Smooth muscle cell of the brain vasculature (primary cell): ENCODE data around the gene PRPS2.

ENCODE experiments used
- DNase-seq: peaks from one replicate; pipeline ENCODE4 v3.0.0-alpha.2; 2012; ENCODE audit warnings: low read depth, low spot score

PRPS2 gene

DNA sequence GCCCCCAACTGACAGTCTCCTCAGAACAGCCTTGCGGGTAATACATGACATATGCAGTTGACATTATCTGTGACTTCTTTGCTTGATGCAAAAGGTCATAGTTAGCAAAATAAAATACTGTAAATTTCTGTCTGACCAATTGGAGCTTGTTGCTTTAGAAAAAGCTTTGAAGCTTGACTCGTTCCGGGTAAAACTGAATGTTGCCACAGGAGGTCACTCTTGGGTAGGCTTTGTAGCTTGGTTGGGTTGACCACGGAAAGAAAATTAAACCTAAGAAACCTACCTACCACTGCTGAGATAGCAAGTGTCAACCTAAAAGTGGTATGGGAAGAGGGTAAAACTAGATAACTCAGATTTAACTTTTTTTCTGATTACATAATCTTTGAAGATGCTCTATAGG, 23.2 kb downstream of the PRPS2 start:
- peak; percentile 17 for DNase-seq

GRCh38 chrX:12817528-12817927, 26.3 kb downstream of the PRPS2 start:
- no peak for DNase-seq

- DNase-seq, result no peak
Measured at GRCh38 chrX:12819222-12819621, 28.0 kb downstream of the PRPS2 start.

- DNase-seq, result no peak
Measured at GRCh38 chrX:12820737-12821136, 29.5 kb downstream of the PRPS2 start.

DNA sequence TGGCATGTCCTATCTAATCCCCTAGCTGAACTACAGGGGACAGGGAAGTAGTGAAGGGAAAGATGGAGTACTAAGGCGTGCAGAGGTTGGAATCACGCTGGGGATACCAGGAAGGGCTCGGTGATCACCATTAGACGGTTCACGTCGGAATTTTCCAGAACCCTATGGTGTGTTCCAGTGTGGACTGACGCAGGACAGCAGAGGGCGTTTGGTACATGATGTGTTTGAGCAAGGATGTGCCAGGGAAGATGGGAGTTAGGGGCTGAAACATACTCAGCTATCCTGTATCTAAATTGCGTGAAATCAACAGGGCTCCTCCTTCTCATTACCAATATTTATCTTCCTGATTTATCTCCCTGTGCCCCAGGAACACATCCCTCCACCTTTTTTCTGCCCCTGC, 33.7 kb downstream of the PRPS2 start:
- DNase-seq, result no peak

DNA sequence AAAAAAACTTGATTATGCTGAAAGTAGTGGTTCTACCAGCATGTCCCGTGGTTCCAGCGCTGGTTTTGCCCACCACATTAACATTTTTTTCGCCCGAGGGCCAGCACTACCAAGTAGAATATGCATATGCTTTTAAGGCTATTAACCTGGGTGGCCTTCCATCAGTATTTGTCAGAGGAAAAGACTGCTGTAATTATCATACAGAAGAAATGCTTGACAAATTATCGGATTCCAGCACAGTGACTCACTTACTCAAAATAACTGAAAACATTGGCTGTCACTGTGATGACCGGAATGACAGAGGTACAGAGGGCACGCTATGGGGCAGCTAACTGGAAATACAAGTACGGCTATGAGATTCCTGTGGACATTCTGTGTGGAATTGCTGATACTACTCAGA, 34.6 kb downstream of the PRPS2 start:
- DNase-seq, result no peak

GRCh38 chrX:12843061-12843667, 52.0 kb downstream of the PRPS2 start:
- DNase-seq, result no peak

DNA sequence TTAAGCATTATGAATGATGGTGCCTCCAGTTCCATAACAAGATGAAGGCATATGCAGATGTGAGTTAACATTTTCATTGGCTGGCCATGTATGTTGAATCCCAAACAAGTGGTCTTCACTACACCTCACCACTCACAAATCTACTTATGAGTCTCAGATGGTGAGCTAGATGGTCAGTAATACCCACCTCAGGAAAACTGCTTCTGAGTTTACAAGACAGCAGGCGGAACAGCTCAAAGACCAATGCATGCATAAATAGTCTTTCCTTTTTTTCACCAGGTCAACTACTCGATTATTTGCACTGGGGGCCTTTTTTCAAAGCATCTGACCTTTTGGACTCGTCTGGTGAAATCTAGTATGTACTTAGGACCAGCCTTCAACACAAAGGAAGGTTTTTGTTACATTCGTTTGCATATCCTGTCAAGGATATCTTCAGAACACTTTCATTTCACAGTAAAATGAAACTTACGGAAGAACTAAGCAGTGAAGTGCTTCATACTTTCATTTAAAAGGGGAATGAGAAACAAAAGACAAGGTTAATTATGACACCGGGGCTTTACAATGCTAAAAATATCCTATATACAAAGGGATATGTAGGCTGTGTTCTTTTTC, 52.6 kb downstream of the PRPS2 start:
- no peak for DNase-seq

DNA sequence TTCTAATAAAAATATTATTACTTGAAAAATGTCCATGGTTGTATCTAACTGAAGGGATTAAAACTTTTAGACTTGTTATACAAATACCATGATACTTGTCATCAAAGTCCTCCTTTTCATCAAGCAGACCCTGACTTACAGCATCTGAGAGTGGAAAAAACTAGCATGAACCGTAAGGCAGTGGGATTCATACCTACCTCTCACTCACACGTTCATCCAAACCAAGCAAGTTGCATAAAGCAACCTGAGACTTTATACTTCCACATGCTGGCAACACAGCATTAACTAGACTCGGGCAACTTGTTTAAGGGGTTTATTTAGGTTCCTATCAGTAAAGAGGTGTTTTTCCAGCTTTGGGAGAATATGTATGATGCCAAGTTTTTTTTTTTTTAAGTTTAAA, 53.1 kb downstream of the PRPS2 start:
- no peak for DNase-seq

- no peak for DNase-seq
Measured at GRCh38 chrX:12865359-12865758, 74.1 kb downstream of the PRPS2 start.

DNA sequence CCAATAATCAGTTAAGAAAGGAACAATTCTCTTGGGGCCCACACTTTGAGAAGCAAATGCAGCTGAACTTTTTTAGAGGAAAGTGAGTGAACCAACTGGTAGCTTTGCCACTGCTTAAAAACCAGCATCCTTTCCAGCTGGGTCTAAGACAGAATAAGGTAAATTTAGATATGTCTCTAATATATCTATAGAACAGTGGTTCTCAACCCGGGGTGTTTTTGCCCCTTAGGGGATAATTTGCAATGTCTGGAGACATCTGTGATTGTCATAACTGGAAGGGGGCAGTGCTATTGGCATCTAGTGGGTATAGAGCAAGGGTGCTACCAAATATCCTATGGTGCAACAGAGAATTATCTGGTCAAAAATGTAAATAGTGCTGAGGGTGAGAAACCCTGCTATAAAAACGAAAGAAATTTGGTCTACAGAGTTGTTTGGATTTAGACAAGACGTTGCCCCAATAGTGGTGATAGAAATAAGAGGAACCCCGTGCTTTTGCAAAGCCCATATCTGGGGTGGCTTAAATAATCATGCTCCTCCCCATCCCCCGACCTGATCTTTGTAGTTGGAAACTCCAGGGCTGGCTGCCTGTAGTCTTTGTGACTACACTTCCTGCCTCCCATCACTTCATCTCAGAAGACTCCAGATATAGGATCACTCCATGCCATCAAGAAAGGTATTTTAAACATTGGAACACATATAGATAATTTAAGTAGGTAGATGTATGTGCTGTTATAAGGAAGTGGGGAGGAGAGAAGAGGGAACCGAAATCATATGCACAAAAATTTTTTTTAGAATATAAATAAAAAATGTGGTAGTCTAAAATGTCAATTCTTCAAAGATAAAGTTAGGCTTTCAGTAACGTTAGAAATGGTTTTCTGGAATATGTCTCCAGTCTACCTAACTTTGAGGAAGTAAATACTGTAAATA, 75.5 kb downstream of the PRPS2 start, which contains the start of gene TLR7:
Gene TLR7, plus strand, starts transcription at position 622 of the 927 bp plus-strand sequence. CDS start 507 bp downstream, outside the sequence.
- no peak for DNase-seq

GRCh38 chrX:12867685-12868084, 76.5 kb downstream of the PRPS2 start:
- no peak for DNase-seq

GRCh38 chrX:12868747-12869146, 77.5 kb downstream of the PRPS2 start:
- no peak for DNase-seq

- DNase-seq, result no peak
Measured at GRCh38 chrX:12871257-12871656, 80.0 kb downstream of the PRPS2 start.

DNA sequence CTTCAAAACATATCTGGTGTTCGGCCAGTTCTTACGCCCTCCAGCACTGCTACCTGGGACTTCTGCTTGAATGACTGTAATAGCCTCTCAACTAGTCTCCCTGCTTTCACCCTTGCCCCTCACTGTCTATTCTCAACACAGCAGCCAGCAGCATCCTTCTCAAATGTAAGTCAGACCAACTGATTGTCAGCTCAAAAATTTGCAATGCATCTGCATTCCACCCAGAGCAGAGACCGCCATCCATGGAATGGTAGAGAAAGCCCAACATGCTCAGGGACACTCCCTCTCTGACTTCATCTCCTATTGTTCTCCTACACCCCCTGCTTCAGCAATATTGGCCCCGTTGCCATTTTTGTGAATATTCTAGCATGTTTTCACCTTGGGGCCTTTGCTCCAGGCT, 81.5 kb downstream of the PRPS2 start:
- DNase-seq, result no peak
